ENCODE measurements around the gene TIGD1.

GRCh38 chr2:232569541-232569940 lies 19.2 kb upstream of the TIGD1 start:
- TF ChIP-seq CTCF (IDR thresholded peaks at IDR 0.05 in 8 of 11, conservative IDR thresholded peaks at IDR 0.05 in 3 of 11), result no peak
- no peak for TF ChIP-seq POLR2A (IDR thresholded peaks at IDR 0.05)

Data from spleen (tissue), 7 donors.